ENCODE measurements around the gene NRM. TPM values are rescaled to one million over a fixed set of nuclear protein-coding genes. Genes with fewer than 3 reads are reported as not detected.

The NRM gene
- total and polyA plus RNA-seq, 2 experiments from 2014 or later, result 13.8 to 33.8 TPM

- TF ChIP-seq ZNF462 (CRISPR knock-in tag; IDR thresholded peaks at IDR 0.05) (no peak), CTCF (conservative IDR thresholded peaks at IDR 0.05; ENCODE audit: low read depth in 2 of 2) (no peak), POLR2AphosphoS5 (IDR thresholded peaks at IDR 0.05; ENCODE audit: low read depth) (no peak), ETS1 (IDR thresholded peaks at IDR 0.05) (no peak), ZNF114 (CRISPR knock-in tag; IDR thresholded peaks at IDR 0.05) (no peak), NANOG (IDR thresholded peaks at IDR 0.05; ENCODE audit: borderline replicate concordance) (no peak), REST (IDR thresholded peaks at IDR 0.05; ENCODE audit: unreplicated experiment) (no peak)
Measured at GRCh38 chr6:30676660-30677285, 14.0 kb downstream of the NRM start (continued).
